CMK (cell line): ENCODE data around the gene ZNF165.
A peak's percentile ranks its signal among the peaks of the same experiment; 100 is the strongest.
"Not testable (repeated sequence)": the region's sequence is repeated elsewhere in the genome, so short reads cannot be mapped to it uniquely, and the experiment has no call there.

ENCODE experiments used
- DNase-seq: peaks from one replicate; pipeline ENCODE4 v3.0.0-alpha.2; 2010; ENCODE audit warnings: low read depth

Gene ZNF165

GRCh38 chr6:28080381-28080630 is at the start of gene ZNF165:
Gene ZNF165, plus strand, starts transcription at chr6:28080568. Its CDS starts 4,913 bp downstream, at chr6:28085481.
- DNase-seq, result not testable (repeated sequence)

DNA sequence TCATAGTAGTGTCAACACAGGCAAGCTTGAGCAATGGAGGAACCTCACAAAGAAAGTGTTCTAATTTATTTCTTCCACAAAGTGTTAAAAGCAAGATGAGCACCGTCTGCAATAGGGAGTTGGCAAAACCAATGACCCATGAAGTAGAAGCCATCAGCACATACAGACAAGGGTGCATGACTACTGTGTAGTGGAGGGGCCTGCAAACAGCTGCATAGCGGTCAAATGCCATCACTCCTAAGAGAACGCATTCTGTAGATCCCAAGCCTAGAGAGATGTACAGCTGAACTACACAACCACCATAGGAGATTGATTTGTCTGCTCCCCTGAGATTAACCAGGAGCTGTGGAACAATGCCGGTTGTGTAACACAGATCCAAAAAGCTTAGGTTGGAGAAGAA is 26.8 kb upstream of the ZNF165 start:
- DNase-seq, result no peak

GRCh38 chr6:28060405-28060804 is 20.0 kb upstream of the ZNF165 start:
- no peak for DNase-seq

DNA sequence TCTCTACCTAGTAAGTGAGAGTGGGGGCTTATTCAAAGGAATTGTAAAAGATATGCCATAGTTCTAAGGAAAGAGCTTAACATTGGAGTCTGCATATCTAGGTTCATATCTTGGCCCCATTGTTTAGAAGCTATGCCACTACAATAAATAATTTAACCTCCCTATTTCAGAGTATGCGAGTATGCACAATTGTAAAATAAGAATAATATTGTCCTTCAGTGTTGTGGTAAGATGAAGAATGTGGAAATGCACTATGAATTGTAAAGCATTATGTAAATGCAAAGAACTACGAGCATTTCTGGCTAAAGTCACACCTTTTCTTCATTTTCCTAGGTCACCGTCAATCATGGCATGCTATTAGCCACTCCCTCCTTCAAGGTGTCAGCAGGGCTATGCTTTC is 16.1 kb upstream of the ZNF165 start:
- no peak for DNase-seq

DNA sequence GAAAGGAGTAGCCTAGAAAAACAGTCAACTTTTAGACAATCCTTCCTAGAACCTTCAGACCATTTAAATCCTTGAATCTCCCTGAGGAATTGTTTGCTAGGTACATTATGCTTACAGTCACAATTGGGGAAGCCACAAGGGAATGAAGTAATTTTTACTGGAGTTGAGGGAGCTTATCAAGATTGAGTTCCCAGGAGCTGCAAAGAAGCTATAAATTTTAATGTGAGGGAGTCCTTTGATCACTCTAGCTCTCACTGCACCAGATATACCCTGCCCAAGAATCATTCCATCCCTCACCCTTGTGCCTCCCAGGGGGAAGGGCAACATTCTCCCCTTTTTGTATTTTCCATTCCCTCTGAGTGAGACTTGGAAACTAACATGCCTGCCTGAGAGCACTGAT is 12.3 kb upstream of the ZNF165 start:
- no peak for DNase-seq

GRCh38 chr6:28070968-28071367 is 9.4 kb upstream of the ZNF165 start:
- not testable (repeated sequence) for DNase-seq

DNA sequence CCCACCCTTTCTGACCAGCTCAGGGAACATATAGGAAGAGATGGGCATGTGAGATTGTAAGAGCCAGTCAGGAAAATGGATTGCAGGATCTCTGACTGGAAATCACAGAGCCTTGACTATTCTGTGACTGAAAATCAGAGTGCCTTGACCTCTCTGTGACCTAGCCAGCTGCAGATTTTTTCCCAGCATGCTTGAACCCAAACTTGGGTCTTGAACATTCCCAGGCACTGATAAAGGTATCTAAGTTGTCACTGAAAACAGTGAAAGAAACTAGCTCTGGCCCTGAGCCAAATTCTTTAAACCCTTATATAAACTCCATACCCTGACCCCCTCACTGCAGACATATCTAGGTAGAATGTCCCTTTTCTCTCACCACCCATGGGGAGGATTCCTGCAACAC is 2.3 kb upstream of the ZNF165 start:
- DNase-seq, result no peak

DNA sequence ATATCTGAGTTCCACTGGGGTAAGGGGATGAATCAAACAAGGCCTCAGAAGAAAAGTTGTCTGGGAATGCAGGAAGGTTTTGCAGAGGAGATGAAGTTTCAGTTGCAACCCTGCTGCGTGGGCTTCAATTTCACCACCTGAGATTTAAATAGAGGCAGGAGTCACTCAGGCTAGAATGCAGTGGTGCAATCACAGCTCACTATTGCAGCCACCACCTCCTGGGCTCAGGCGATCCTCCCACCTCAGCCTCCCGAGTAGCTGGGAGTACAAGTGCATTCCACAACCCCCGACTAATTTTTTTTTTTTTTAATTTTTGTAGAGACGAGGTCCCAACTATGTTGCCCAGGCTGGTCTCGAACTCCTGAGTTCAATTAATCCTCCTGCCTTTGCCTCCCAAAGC is 1.5 kb upstream of the ZNF165 start:
- no peak for DNase-seq

GRCh38 chr6:28080631-28081485 is 490 bp downstream of the ZNF165 start:
- DNase-seq, result peak; percentile 86

GRCh38 chr6:28081486-28081751 is 1.1 kb downstream of the ZNF165 start:
- DNase-seq, result no peak

- DNase-seq, result no peak
Observed at GRCh38 chr6:28082939-28083338, 2.6 kb downstream of the ZNF165 start.

DNA sequence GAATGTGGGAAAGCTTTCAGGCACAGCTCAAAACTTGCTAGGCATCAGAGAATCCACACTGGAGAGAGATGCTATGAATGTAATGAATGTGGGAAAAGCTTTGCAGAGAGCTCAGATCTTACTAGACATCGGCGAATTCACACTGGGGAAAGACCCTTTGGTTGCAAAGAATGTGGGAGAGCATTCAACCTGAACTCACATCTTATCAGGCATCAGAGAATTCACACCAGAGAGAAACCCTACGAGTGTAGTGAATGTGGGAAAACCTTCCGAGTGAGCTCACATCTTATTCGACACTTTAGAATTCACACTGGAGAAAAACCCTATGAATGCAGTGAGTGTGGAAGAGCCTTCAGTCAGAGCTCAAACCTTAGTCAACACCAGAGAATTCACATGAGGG is 8.7 kb downstream of the ZNF165 start:
- no peak for DNase-seq

GRCh38 chr6:28090917-28091586 is 10.7 kb downstream of the ZNF165 start:
- no peak for DNase-seq

- not testable (repeated sequence) for DNase-seq
Observed at GRCh38 chr6:28102222-28102621, 21.9 kb downstream of the ZNF165 start.

DNA sequence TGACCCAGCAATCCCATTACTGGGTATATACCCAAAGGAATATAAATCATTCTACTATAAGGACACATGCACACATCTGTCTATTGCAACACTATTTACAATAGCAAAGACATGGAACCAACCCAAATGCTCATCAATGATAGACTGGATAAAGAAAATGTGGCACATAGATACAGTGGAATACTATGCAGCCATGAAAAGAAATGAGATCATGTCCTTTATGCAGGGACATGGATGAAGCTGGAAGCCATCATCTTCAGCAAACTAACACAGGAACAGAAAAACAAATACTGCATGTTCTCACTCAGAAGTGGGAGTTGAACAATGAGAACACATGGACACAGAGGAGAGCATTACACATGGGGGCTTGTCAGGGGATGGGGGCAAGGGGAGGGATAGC is 22.3 kb downstream of the ZNF165 start:
- DNase-seq, result not testable (repeated sequence)

DNA sequence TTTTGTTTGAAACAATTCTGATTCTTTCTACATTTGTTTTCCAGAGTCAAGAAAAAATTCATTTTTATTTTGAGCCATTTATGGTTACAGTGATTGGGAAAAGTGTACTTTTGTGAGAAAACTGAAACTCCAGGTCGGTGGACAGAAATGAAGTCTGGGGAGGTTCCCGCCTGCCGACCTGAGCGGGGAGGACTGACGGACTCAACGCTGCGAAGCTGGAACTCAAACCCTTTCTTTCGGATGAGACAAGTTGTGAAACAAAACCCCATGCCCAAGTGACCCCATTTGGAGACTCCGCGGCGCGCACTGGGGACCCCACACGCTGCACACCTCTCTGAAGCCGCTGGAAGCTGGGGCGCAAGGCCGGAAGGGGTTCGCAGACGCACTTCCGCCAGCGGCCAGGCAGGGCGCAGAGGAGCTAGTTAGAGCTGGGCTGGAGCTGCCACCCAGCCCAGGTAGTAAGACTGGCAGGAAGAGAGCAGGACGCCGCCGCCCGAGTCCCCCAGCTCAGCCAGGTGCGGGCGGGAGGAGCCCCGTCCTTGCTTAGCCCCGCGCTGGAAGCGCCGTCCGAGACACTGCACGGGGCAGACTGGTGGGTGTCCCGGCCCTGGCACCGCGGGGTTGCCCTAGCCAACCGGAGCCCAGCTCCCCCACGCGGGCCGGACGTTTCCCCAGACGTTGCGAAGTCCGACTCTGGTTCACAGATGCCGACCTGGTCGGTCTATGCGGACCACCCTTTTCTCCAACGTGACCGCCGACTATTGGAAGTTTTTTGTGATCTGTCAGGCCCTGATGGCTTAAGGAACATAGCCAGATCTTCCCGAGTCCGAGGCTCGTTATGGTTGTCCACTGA is 24.2 kb downstream of the ZNF165 start:
- DNase-seq, result peak; percentile 54

DNA sequence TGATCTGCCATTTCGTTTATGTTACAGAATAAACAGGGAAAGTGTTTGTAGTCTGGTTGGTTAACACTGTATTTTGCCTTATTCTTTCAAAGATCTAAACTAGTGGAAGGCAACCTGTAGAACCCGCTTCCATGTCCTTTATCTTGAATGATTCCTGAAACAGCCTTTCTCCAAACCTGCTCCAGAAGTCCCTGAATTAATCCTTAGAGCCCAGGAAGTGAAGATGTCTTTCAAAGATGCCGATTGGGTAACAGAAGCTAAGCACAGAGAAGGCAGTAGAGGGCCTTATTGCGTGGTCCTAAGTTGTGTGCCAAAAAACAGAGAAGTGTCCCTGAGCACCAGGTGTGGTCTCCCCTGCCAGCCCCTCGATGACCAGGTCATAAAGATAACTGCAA is 24.9 kb downstream of the ZNF165 start:
- DNase-seq, result no peak

- no peak for DNase-seq
Observed at GRCh38 chr6:28107506-28107905, 27.1 kb downstream of the ZNF165 start.

GRCh38 chr6:28111964-28112363 is 31.6 kb downstream of the ZNF165 start:
- DNase-seq, result no peak

GRCh38 chr6:28115799-28116198 is 35.4 kb downstream of the ZNF165 start:
- DNase-seq, result no peak

- no peak for DNase-seq
Observed at GRCh38 chr6:28117386-28118050, 37.1 kb downstream of the ZNF165 start.

DNA sequence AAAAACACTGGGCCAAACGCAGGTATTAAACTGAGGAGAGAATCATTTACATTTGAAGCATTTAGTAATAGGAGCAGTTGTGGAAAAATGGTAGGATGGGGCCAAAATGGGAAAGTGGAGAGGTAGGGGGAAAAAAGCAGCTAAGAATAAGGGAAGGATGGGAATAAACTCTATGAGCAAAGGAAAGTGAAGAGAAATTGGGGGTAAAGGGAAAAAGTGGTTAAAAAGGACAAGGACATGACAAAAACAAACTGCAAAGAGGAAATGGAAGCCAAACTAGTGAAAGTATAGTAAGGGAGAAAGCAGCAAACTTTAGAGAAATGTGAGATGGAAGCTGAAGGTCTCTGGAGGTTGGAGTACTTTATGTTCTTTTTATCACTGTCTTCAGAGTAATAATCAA is 37.8 kb downstream of the ZNF165 start:
- no peak for DNase-seq

- DNase-seq, result no peak
Observed at GRCh38 chr6:28121876-28122275, 41.5 kb downstream of the ZNF165 start.
